ENCODE measurements around the gene OR4P4.

The OR4P4 gene

GRCh38 chr11:55634813-55635212, at the start of gene OR4P4:
Gene OR4P4, plus strand, starts transcription at chr11:55635113.
- no peaks in the 10 kb centered on the region for H3K27me3 ChIP-seq (ENCODE audit: insufficient read depth, poor library complexity, severe bottlenecking)
- no peak within 1 kb of the TSS for H3K27ac ChIP-seq (ENCODE audit: poor library complexity, severe bottlenecking)
- TF ChIP-seq CTCF (IDR thresholded peaks at IDR 0.05; ENCODE audit: poor library complexity, severe bottlenecking): no peak
- ATAC-seq (ENCODE audit: low read depth): no peak
- H3K36me3 ChIP-seq (ENCODE audit: low read depth): no peaks in the 10 kb centered on the region
- no peak for DNase-seq (ENCODE audit: low spot score)
- no peaks in the 10 kb centered on the region for H3K4me1 ChIP-seq (ENCODE audit: insufficient read depth, poor library complexity, severe bottlenecking)
- H3K4me3 ChIP-seq (ENCODE audit: severe bottlenecking): no peak within 1 kb of the TSS
- no peaks in the 10 kb centered on the region for H3K9me3 ChIP-seq (ENCODE audit: severe bottlenecking)

GRCh38 chr11:55607545-55607944, 27.4 kb upstream of the OR4P4 start, which contains the start of gene OR4C11:
Gene OR4C11, minus strand, starts transcription at chr11:55607645. Its CDS starts 3,272 bp downstream, at chr11:55604373.
- Histone ChIP-seq H3K36me3 (ENCODE audit: low read depth) (no peaks in the 10 kb centered on the region), H3K4me1 (ENCODE audit: insufficient read depth, poor library complexity, severe bottlenecking) (no peaks in the 10 kb centered on the region), H3K27me3 (ENCODE audit: insufficient read depth, poor library complexity, severe bottlenecking) (no peaks in the 10 kb centered on the region), H3K9me3 (ENCODE audit: severe bottlenecking) (no peaks in the 10 kb centered on the region), H3K4me3 (ENCODE audit: severe bottlenecking) (no peak within 1 kb of the TSS), H3K27ac (ENCODE audit: poor library complexity, severe bottlenecking) (no peak within 1 kb of the TSS)
- DNase-seq (ENCODE audit: low spot score) (no peak), ATAC-seq (ENCODE audit: low read depth) (no peak)
- no peak for TF ChIP-seq CTCF (IDR thresholded peaks at IDR 0.05; ENCODE audit: poor library complexity, severe bottlenecking)

- ATAC-seq (ENCODE audit: low read depth) (no peak), DNase-seq (ENCODE audit: low spot score) (no peak)
- Histone ChIP-seq H3K4me3 (ENCODE audit: severe bottlenecking) (no peak overlapping the region), H3K36me3 (ENCODE audit: low read depth) (no peaks in the 10 kb centered on the region), H3K9me3 (ENCODE audit: severe bottlenecking) (no peaks in the 10 kb centered on the region), H3K27me3 (ENCODE audit: insufficient read depth, poor library complexity, severe bottlenecking) (no peaks in the 10 kb centered on the region), H3K27ac (ENCODE audit: poor library complexity, severe bottlenecking) (no peak overlapping the region), H3K4me1 (ENCODE audit: insufficient read depth, poor library complexity, severe bottlenecking) (no peaks in the 10 kb centered on the region)
- TF ChIP-seq CTCF (IDR thresholded peaks at IDR 0.05; ENCODE audit: poor library complexity, severe bottlenecking): no peak
These were observed 10.4 kb upstream of the OR4P4 start for GRCh38 chr11:55624531-55624930.

- Histone ChIP-seq H3K36me3 (ENCODE audit: low read depth) (no peaks in the 10 kb centered on the region), H3K4me3 (ENCODE audit: severe bottlenecking) (no peak within 1 kb of the TSS), H3K27me3 (ENCODE audit: insufficient read depth, poor library complexity, severe bottlenecking) (no peaks in the 10 kb centered on the region), H3K4me1 (ENCODE audit: insufficient read depth, poor library complexity, severe bottlenecking) (no peaks in the 10 kb centered on the region), H3K27ac (ENCODE audit: poor library complexity, severe bottlenecking) (no peak within 1 kb of the TSS), H3K9me3 (ENCODE audit: severe bottlenecking) (no peaks in the 10 kb centered on the region)
- no peak for DNase-seq (ENCODE audit: low spot score)
- no peak for ATAC-seq (ENCODE audit: low read depth)
- no peak for TF ChIP-seq CTCF (IDR thresholded peaks at IDR 0.05; ENCODE audit: poor library complexity, severe bottlenecking)
These were observed 13.1 kb downstream of the OR4P4 start, which contains the start of gene OR4S2 for GRCh38 chr11:55648027-55648426. Gene OR4S2, plus strand, starts transcription at chr11:55648327. Its CDS starts 2,577 bp downstream, at chr11:55650904.

- no peaks in the 10 kb centered on the region for H3K9me3 ChIP-seq (ENCODE audit: severe bottlenecking)
These were observed 17.6 kb downstream of the OR4P4 start for GRCh38 chr11:55652560-55652959.

More at GRCh38 chr11:55652560-55652959, 17.6 kb downstream of the OR4P4 start:
- Histone ChIP-seq H3K27ac (ENCODE audit: poor library complexity, severe bottlenecking) (no peak overlapping the region), H3K27me3 (ENCODE audit: insufficient read depth, poor library complexity, severe bottlenecking) (no peaks in the 10 kb centered on the region), H3K36me3 (ENCODE audit: low read depth) (no peaks in the 10 kb centered on the region), H3K4me1 (ENCODE audit: insufficient read depth, poor library complexity, severe bottlenecking) (no peaks in the 10 kb centered on the region), H3K4me3 (ENCODE audit: severe bottlenecking) (no peak overlapping the region)
- DNase-seq (ENCODE audit: low spot score) (no peak), ATAC-seq (ENCODE audit: low read depth) (no peak)
- no peak for TF ChIP-seq CTCF (IDR thresholded peaks at IDR 0.05; ENCODE audit: poor library complexity, severe bottlenecking)

Data from RWPE2 (cell line).